DOHH2 (cell line): ENCODE results near the gene CTNNA2.

Experiments used
- CTCF ChIP-seq: fragments of 200-600 bp; sonication (generic); IDR thresholded peaks from one replicate; pipeline ENCODE4 v1.5.1; 2014; ENCODE audit warnings: antibody characterized with exemption, mild to moderate bottlenecking, low read depth, low read length; ENCODE audit not compliant: poor library complexity, severe bottlenecking
- EZH2phosphoT487 ChIP-seq: fragments of 200-600 bp; sonication (generic); IDR thresholded peaks from 2 replicates; pipeline ENCODE4 v1.6.1; 2017; ENCODE audit warnings: borderline replicate concordance, mild to moderate bottlenecking, antibody characterized with exemption, low read length, moderate library complexity, mixed read lengths

- TF ChIP-seq CTCF (no peak), EZH2phosphoT487 (no peak)
Measured at GRCh38 chr2:80001701-80002101, 488.9 kb downstream of the CTNNA2 start.
